Kidney glomerular epithelial cell (primary cell): ENCODE measurements around the gene ADORA2A.

Source experiments
- DNase-seq: peaks from one replicate; lab custom pipeline; 2025; lab: John Stamatoyannopoulos, UW

Gene ADORA2A

DNA sequence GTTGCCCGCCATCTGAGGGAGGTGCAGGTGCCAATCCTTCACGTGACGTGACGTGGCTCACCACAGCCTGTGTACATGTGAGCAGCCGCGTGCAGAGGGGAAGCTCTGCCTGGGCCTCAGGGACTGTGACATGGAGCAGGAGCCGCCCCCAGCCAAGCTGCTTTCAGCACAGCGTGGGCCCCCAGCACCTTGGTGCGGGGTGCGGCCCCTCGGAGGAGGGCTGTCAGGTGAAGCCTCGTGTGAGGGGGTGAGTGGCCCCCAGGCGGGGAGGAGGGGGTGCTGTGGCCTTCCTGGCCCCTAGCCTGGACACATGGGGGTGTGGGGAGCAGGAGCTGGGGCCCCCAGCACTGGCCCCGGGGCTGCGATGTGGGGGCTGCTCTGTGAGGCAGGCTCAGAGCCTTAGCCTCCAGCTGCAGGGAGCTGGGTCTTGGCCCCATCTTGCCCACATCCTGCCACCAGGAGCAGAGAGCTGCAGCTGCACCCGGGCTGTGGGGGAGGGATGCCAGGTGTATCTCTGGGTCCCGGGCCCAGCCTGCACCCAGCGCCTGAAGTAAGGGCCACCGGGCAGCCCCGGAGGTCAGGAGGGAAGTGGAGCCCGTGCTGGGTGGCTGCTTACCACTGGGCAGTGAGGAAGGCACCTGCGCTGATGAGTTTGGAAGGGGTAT, at the start of gene ADORA2A:
TSS of gene ADORA2A (plus strand) at position 100 of the 665 bp plus-strand sequence. CDS start 5,806 bp downstream, outside the sequence.
- no peak for DNase-seq

DNA sequence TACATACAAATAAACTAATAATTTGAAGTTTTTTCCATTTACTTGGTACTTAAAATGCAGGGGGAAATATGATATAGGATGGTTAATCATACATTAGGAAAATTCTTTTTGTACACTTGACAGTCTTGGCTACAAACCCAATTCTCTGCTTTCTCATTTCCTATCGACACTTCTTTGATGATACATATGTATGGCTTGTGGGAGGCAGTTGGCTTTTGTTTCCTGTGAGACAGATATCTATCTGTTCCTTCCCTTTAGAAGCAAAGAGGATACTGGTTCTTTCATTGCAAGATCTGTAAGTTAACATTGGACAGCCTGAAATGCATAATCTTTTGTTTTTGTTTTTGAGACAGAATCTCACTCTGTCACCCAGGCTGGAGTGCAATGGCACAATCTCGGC, 47.9 kb upstream of the ADORA2A start:
- DNase-seq, result no peak

DNA sequence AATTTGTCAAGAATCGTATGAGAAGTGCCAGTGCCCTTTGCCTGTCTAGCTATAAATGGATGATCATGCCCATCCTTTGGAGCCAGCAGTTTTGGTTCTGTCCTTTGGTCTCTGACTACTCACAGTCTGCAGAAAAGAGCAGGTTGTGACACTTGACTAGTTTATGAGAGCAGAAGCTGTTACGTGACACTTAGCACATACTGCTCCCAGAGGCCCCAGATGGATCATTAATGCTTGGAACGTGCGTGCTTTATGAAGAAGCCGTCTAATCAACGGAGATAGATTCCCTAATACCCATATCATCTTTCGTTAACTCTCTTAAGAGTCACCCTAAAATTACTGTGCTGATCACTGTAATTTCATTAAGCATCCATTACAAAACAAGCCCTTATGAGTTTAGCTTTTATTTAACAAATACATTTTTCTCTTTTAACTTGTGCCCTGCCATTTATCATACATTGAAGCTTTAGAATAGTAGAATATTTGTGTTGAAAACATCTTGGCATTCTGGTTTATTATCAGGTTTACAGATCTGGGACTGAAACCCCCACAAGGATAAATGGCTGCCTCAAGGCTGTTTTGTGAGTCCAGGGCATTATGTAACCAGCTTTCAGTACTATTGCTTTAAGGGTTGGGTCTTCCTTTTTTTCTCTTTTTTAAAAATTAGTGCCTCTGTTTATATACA, 47.0 kb upstream of the ADORA2A start:
- DNase-seq, result no peak

DNA sequence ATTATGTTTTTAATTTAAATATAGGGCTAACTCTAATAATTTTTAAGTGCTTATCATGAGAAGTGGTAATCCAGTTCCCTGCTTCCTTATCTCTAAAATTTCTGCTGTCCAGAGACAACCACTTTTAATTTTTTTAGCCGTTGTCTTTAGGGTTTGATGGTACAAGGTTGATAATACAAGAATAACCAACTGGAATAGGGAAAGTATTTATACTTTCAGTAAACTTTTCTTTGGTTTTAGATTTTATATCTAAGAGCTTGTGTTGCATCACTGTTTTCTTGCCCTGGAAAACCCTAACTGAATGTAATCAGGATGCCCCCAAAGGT, 46.5 kb upstream of the ADORA2A start:
- no peak for DNase-seq

DNA sequence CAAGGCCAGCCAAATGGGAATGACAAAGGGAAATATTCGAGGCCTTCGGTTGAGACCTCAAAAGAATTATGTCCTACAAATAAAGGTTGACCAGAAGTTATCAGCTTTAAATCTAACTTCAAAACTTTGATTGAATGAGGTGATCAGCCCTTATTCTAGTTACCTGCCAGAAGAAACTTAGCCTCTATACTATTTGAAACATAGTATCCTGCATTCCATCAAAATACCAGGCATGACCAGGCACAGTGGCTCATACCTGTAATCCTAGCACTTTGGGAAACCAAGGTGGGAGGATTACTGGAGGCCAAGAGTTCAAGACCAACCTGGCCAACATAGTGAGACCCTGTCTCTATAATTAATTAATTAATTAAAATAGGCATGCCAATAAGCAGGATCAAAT, 44.3 kb upstream of the ADORA2A start:
- no peak for DNase-seq

DNA sequence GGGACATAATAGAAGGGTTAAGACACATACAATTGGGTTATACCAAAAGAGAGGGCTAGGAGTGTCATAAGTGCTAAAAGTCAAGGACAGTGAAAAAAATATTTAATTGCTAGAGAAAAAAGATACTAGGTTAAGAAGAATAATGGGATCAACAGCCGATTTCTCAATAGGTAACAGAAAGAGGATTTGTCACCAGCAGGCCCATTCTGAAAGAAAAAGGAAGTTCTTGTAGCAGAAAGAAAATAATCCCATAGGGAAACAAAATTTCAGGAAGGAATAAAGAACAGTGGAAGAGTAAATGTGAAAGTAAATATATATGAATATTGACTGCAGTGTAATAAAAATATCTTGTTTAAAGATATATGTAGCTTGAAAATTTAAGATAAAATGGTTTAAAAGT, 43.3 kb upstream of the ADORA2A start:
- no peak for DNase-seq

DNA sequence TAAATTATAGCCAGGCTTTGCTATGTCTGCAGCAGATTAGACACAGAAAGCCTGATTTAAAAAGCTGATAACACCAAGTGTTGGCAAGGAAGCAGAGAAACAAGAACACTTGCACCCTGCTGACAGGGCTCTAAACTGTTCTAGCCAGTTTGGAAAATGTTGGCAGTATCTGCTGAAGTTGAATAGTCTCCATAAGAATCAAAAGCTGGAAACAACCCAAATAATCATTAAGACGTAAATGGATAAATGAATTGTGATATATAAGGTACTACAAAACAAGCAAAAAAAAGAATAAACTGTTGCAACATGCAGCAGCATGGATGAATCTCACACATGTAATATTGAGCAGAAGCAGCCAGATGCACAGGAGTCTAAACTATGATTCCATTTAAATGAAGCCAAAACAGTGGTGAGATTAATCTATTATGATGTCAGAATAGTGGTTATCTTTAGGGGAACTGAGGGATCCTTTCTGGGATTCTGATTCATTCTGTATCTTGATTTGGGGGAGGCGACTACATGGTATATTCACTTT, 40.4 kb upstream of the ADORA2A start:
- DNase-seq, result no peak

DNA sequence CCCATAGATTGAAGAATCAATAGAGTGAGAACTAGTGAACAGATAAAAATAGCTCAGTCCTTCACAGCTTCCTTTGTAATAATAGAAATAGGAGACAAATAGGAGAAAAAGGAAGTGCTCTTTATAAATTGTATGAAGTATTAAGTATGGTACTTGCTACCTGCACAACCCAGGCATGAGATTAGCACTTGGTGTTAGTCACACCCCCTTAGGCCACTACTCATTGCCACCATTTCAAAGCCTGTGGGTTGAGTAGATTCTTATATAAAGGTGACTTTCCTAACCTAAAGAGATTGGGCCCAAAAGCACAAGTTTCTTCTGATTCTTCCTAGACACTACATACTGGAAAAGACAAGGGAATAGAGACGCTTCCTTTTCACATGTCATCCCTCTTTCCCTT, 37.7 kb upstream of the ADORA2A start:
- DNase-seq, result no peak

DNA sequence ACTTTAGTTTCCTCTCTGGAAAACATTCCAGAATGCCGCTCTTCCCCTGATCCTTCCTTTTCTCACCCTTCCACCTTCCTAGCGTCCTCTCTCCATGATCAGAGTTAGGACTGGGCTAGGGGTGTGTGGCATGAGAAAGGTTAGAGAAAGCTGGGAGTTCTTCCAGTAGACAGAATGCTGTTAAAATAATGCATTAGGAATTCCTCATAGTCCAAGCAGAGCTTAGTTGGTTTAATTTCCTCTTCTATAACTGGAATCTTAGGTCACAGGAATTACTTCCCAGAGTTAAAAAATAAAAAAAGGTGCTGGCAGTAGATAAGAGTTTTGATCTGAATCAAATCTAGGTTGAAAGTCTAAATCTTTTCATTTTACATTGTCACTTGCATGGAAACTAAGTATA, 37.2 kb upstream of the ADORA2A start:
- no peak for DNase-seq

DNA sequence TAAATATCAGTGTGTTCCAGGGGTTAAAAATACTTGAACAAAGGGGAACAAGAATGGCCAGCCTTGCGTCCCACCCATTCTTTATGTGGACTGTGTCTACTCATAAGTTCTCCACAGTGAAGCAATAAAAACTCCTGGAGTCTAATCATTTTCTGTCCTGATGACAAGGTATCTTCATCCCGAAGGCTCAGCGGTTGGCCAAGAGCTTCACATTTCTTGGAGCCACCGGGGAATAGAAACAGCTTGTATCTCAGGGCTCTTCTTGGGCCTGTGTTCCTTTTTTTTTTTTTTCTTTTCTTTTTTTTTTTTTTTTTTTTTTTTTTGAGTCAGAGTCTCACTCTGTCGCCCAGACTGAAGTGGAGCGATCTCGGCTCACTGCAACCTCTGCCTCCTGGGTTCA, 36.8 kb upstream of the ADORA2A start:
- no peak for DNase-seq

DNA sequence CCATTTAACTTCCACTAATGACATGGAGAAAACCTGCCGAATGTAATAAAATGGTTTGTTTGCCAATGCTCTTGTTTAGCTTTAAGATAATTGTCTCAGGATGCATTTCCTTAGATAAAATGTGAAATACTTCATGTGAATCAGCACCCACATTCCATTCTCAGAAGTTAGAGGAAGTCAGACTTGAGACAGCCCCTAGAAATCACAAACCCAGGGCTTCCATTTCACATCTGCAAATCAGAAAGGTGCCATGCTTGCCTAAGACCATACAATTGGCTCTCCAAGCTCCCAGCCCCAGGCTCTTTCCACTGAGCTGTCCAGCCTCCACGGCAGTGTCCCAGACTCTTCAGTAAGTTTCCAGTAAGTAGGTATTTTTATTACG, 35.6 kb upstream of the ADORA2A start:
- peak; percentile 8 for DNase-seq

DNA sequence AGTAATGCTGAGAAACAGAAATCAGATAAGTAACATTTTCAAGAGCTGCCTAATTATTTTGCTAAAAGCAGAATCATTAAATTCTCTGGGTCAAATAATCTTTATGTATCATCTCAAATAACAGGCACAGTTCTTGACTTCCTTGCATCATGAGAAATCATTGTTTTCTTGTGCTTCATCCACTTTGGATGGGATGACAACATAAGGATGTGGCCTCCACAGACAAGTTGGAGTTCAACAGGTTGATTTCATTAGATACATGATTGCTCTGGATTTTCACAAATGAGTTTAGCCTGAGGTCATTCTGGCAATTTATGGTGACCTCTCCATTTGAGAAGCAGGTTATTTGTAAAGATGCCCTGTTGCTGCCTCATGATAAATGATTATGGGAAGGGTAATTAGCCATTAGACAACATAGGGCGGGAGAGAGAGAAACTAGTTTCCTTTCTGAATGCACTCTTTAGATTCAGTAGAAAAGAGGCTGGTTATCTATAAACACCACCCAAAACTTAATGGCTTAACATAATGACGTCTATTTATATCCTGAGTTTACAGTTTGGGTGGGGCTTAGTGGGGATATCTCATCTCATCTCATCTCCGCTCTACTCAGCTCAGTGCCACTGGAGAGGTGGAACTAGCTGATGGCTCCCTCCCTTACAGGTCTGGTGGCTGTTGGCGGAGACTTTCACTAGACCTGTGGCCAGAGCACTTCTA, 35.0 kb upstream of the ADORA2A start:
- no peak for DNase-seq

DNA sequence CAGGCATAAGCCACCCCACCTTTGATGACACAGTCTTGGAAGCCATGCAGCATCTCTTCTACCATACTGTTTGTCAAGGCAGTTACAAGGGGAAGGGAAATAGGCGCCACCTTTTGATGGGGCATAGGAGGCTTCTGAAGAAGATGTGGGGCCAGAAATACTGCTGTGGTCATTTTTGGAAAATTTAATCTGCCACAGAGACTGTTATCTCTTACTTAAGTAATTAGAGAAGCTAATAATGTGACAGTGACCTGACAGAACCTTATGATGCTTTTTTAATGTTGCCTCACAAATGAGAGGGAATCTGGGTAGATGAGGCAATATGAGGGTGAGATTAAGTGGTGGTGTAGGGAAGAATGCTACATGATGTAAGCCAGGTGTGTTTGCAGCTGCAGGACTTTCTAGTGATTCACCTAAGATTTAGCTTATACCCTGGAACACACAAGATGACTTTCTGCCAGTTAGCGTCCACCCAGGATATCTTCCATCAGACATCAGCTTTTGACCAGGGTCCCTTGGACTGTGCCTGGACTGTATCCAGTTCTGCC, 34.3 kb upstream of the ADORA2A start:
- no peak for DNase-seq

DNA sequence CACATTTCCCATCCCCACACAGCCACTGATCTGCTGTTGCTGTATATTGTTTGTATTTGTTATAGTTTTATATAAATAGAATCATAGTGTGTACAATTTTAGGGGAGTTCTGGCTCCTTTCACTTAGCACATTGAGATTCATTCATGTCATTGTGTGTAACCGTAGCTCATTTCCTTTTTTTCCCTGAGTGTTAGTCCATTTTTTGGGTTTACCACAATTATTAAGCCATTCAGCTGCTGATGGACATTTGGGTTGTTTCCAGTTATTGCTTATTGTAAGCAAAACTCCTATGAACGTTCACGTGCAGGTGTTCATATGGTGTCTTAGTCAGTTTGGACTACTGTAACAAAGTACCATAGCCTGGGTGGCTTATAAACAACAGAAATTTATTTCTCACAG, 33.6 kb upstream of the ADORA2A start:
- no peak for DNase-seq

DNA sequence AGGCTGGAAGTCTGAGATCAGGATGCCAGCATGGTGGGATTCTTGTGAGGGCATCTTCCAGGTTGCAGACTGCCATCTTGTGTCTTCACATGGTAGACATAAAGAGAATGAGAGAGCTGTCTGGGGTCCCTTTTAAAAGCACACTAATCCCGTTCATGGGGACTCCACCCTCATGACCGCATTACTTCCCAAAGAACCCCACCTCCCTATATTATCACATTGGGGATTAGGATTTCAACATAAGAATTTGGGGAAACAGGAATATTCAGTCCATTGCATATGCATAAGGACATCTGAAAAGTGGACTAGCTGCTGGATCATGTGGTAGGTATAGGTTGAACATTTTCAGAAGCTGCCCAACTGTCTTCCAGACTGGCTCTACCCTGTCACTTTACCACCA, 33.1 kb upstream of the ADORA2A start:
- DNase-seq, result no peak

DNA sequence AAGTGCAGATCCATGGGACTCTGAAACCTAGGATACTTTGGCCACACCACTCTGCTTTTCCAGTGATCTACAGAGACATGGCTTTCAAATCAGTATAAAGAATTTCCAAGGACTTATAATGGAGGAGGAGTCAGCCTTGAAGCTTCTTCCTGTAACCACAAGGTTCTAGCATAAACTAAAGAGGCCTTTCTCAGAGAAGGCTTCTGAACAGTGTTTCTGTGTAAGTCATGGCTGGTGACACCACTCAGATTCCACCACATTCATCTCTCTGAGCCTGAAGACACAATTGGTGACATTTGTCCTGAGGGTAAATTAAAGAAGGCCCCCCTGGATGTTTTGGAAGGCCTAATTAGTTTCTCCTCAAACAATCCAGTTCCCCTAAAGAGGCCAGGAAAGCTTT, 29.0 kb upstream of the ADORA2A start:
- DNase-seq, result no peak

DNA sequence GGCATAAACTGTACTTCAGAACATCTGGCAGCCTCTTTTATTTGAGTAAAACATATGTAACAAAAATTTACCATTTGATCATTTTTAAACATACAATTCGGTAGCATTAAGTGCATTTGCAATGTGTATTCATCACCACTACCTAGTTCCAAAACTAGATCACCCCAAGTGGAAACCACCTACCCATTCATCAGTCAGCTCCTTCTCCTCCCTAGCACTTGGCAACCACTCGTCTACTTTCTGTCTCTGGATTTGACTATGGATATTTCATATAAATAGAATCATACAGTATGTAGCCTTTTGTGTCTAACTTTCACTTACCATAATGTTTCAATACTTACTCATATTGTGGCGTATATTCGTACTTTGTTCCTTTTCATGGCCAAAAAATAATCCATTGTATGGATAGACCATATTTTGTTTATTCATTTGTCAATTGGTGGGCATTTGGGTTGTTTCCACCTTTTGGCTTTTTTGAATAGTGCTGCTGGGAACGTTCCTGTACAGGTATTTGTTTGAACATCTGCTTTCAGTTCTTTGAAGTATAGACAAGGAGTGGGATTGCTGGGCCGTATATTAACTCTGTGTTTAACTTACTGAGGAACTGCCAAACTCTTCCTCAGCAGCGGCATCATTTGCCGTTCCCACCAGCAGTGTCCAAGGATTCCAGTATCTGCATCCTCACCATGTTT, 27.2 kb upstream of the ADORA2A start:
- no peak for DNase-seq

DNA sequence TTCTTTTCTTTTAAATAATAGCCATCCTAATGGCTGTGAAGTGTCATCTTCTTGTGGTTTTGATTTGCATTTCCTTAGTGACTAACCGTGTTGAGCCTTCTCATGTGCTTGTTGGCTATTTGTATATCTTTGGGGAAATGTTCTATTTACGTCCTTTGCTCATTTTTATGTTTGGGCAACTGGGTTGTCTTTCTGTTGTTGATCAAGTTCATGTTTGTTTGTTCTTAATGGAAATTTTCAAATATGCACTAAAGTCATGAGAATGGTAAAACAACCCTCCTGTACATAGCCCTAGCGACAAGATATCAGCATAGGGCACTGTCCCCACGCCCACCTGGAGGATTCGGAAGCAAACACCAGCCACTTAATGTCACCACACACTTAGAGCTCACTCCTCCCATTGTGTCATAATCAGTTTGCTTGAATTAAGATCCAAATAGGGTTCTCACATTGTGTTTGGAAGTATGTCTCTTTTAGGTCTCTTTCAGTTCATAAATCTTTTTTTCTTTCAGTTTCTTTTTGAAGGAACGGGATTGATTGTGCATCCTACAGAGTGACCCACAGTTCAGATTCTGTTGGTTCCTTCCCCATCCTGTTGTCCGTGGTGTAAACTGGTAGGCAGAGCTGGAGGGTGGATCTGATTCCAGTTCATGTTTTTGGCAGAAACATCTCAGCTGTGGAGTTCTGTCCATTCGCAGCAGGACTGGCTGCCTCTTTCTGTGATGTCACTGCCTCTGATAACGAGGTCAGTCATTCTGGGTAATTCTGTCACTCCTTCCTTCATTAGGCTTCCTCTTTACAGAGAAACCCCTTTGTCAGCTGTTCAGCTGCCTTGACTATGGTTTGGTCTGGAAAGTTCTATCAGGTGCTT, 26.4 kb upstream of the ADORA2A start:
- DNase-seq, result no peak

DNA sequence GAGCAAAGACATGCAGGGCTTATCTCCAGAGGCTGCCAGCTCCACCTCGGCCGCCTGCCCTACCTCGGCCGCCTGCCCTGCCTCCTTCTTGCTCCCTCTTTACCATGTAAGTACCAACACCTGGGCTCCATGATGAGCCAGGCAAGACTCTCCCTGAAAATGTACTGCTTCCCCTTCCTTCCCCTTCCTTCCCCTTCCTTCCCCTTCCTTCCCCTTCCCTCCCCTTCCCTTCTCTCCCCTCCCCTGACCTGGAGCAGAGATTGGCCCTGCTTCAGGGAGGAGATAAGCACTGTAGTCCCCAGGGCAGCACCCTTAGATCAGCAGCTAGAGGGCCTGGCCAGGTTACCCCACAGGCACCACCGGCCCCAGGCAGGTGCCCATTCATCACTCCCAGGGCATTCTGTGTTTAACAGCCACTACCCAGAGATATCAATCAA, 25.4 kb upstream of the ADORA2A start:
- DNase-seq, result no peak

DNA sequence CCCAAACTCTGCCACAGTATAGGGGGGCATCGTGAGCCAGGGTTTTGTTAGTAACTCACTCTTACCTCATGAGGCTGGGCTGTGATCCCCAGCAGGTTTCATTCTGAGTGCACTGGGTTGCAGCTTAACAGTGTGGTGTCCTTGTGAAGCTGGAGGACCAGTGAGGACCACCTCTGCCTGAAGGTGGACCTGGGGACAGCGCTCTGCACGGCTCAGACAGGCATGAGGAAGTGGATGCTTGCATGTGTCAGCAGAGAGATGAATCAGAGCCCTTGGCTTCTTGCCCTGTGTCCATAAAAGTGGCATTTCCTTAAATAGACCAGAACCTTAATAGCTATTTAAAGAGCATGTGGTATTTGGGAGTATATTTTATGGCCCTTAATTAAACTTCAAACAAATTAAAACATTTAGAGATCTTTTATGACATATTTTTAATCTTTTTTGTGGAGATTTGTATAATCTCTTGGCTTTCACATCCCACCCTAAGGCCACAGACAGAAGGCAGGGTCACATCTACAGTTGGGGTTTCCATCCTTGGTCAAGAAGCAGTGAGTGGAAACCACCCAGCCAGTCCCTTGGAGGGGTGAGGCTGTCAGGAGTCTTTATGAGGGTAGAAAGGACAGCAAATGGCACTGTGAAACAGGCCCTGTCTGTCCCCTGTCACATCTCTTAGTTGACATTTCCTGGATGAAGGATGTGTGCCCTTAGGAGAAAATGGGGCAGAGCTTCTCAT, 24.8 kb upstream of the ADORA2A start:
- peak; percentile 80 for DNase-seq

DNA sequence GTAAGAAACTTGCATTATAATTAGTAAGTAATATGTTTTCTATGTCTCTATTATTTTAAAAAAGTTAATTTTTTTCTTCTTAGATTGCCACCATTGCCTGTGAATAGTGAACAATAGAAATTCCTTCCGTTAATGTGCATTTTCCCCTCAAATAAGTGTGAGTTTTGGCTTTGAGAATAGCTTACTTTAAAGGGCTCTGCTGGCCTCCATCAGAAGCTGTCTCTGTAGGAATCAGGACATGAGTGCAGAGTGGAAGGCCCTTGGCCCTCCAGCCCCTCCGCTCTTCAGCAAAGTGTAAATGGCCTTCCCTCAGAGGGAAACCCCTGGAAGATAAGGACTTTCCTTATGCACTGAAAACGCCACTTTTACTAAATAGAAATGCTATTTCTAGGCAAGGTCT, 24.1 kb upstream of the ADORA2A start:
- DNase-seq, result no peak
